ENCODE data around the gene SCAMP3.

- TF ChIP-seq CTCF (IDR thresholded peaks at IDR 0.05; ENCODE audit: poor library complexity, severe bottlenecking) (peak; percentile 52), POLR2AphosphoS5 (IDR thresholded peaks at IDR 0.05) (no peak), EZH2 (IDR thresholded peaks at IDR 0.05; ENCODE audit: borderline replicate concordance, insufficient read depth, low read length, poor library complexity, severe bottlenecking) (no peak), REST (IDR thresholded peaks at IDR 0.05; ENCODE audit: borderline replicate concordance) (peak; percentile 74), RAD21 (conservative IDR thresholded peaks at IDR 0.05) (no peak), MXI1 (conservative IDR thresholded peaks at IDR 0.05; ENCODE audit: poor library complexity, severe bottlenecking) (peak; percentile 93), SMC3 (conservative IDR thresholded peaks at IDR 0.05; ENCODE audit: poor library complexity) (peak; percentile 39), EP300 (conservative IDR thresholded peaks at IDR 0.05; ENCODE audit: poor library complexity, severe bottlenecking) (no peak), TAF1 (IDR thresholded peaks at IDR 0.05; ENCODE audit: low read depth) (peak; percentile 47)
Measured at GRCh38 chr1:155226910-155227260, 35.3 kb downstream of the SCAMP3 start.
